ENCODE data around the gene CDH22. TPM values are rescaled to one million over a fixed set of nuclear protein-coding genes. Genes with fewer than 3 reads are reported as not detected.

The CDH22 gene
- total RNA-seq, 1 donor from 2014 or later: not detected

DNA sequence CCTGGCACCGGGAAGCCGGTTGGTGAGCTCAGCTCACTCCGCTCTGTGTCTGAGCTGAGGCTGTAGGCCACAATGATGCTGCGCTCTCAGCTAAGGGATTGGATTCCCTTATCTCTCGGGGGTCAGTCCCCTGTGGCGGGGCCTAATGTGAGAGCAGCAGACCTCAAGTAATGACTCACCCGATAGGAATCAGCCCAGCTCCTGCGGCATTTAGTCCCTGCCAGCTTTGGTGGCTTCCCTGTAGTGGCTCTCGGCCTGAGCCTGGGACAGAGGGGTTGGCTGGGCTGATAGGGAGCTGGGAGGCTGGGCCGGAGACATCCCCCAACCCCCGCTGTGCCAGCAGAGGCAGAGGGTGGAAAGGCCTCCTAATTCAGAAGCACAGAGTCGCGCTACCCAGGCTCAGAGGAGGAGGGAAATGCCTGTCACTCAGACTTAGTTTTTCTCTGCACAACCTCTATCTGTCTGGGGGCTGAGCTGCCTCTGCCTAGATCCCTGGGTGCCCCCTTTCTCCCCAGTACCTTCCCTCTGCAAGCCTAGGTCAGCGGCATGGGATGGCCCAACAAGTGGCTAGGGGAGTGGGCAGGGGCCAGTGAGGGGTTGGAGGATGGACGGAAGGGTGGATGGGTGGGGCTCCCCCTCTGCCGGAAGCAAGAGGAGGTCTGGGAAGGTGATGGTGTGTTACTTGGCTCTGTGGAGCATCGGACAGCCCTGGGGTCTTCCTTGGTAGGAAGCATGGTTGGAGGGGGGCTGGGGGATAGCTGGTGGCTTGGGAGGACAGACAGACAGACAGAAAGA lies 92.2 kb downstream of the CDH22 start:
- Histone ChIP-seq H3K4me1 (no peaks in the 10 kb centered on the region), H3K36me3 (no peaks in the 10 kb centered on the region), H3K9me3 (no peaks in the 10 kb centered on the region), H3K4me3 (no peak overlapping the region), H3K27me3 (no peaks in the 10 kb centered on the region), H3K27ac (no peak overlapping the region)
- DNase-seq (ENCODE audit: low spot score in 2 of 2): no peak
- no peak for TF ChIP-seq CTCF (IDR thresholded peaks at IDR 0.05)
- intact Hi-C loops (cut with DNase I): no loop called here

DNA sequence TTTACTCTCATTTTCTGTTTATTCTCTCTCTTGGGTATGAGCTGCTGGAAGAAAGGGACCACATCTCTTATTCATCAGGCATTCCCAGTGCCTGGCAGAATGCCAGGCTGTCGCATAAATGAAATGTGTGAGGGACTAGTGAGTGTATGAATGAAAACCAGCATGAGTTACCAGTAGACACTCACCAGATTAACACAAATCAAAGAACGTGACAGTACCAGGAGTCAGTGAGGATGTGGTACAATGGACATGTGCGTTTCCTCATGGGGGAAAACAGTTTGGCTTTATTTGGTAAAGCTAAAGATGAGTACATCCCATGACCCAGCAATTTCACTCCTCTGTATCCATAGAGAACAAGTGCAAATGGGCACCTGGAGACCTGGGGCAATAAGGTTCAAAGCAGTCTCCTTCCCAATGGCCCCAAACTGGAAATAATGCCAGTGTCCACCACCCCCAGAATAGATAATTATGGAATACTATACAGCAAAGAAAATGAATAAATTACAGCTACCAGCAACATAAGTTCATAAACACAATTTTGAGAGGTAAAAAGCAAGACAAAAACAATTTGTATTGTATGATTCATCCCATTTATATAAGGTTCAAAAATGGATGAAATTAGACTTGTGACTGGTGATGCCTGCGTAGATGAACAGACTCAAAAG lies 93.3 kb downstream of the CDH22 start:
- DNase-seq (ENCODE audit: low spot score in 2 of 2): no peak
- H3K9me3 ChIP-seq: no peaks in the 10 kb centered on the region
- no peak overlapping the region for H3K4me3 ChIP-seq
- TF ChIP-seq CTCF (IDR thresholded peaks at IDR 0.05): no peak
- peaks cover 4% of the 10 kb centered on the region for H3K27me3 ChIP-seq
- no peak overlapping the region for H3K27ac ChIP-seq
- H3K36me3 ChIP-seq: no peaks in the 10 kb centered on the region
- H3K4me1 ChIP-seq: no peaks in the 10 kb centered on the region
- intact Hi-C loops (cut with DNase I): no loop called here

DNA sequence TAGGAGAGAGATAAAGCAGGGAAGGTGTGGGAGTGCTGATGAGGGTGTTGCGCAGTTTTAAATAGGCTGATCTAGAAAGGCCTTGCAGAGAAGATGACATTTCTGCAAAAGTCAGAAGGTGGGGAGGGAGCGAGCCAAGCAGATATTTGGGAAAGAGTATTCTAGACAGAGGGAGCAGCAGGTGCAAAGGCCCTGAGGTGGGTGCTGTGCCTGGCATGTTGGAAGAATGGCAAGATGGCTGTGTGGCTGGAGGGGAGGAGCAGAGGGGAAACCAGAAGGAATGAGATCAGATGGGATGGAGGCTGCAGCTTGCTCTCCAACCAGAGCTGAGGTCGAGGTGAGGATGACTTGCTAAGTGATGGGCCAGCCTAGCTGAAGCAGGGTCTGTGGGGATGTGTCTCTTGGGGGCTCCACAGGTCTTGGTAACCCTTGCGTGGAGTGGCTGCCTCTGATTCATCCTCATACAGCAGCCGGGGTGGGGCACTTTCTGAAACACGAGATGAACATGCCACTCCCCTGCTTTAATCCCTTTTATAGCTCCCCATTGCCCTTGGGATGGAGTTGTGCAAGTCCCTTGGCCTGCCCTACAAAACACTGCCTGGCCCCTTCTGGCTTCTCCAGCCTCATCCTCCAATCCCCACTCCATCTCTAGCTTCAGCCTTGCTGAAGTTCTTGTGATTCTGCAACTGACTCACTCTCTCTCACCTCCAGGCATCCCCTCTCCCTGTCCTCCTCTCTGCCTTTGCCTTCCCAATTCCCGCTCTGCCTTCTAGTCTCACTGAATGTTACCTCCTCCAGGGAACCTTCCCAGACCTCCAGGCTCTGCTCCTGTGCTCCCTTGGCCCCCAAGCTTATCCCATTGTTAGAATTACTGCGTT lies 94.1 kb downstream of the CDH22 start:
- no peak overlapping the region for H3K4me3 ChIP-seq
- no peaks in the 10 kb centered on the region for H3K36me3 ChIP-seq
- H3K4me1 ChIP-seq: no peaks in the 10 kb centered on the region
- H3K9me3 ChIP-seq: no peaks in the 10 kb centered on the region
- DNase-seq (ENCODE audit: low spot score in 2 of 2): no peak
- H3K27me3 ChIP-seq: peaks cover 4% of the 10 kb centered on the region
- no peak overlapping the region for H3K27ac ChIP-seq
- TF ChIP-seq CTCF (IDR thresholded peaks at IDR 0.05): no peak
- intact Hi-C loops (cut with DNase I): no loop called here

GRCh38 chr20:46212876-46213275 lies 95.4 kb downstream of the CDH22 start:
- intact Hi-C loops (cut with DNase I): no loop called here
- no peaks in the 10 kb centered on the region for H3K9me3 ChIP-seq
- no peak overlapping the region for H3K4me3 ChIP-seq
- H3K36me3 ChIP-seq: no peaks in the 10 kb centered on the region
- peaks cover 4% of the 10 kb centered on the region for H3K27me3 ChIP-seq
- no peak for DNase-seq (ENCODE audit: low spot score in 2 of 2)
- no peaks in the 10 kb centered on the region for H3K4me1 ChIP-seq
- no peak for TF ChIP-seq CTCF (IDR thresholded peaks at IDR 0.05)
- no peak overlapping the region for H3K27ac ChIP-seq

DNA sequence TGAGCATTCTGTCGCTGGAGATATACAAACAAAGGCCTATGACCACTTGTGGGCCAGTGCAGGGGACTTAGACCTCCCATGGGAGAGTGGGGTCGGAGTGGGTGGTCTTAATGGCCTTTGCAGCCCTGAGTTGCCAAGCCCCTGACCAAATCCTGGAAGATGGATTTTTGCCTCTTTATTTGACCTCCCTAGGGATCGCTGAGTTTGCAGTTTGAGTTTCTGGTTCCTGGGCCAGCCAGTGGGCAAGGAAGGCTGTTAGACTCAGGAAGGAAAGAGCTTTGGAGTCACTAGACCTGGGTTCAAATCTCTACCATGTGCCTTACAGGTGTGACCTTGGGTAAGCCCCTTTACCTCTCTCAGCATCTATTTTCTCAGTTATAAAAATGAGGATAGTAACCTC lies 96.0 kb downstream of the CDH22 start:
- Histone ChIP-seq H3K9me3 (no peaks in the 10 kb centered on the region), H3K36me3 (no peaks in the 10 kb centered on the region), H3K4me1 (no peaks in the 10 kb centered on the region), H3K4me3 (no peak overlapping the region), H3K27me3 (peaks cover 4% of the 10 kb centered on the region), H3K27ac (no peak overlapping the region)
- intact Hi-C loops (cut with DNase I): no loop called here
- TF ChIP-seq CTCF (IDR thresholded peaks at IDR 0.05): no peak
- DNase-seq (ENCODE audit: low spot score in 2 of 2): no peak

All from ascending aorta (tissue), 2 donors.